ENCODE measurements around the gene UBA3. TPM values are rescaled to one million over a fixed set of nuclear protein-coding genes. Genes with fewer than 3 reads are reported as not detected.

UBA3 gene
- total RNA-seq, 5 donors from 2014 or later (not counting 1 experiment from before 2014, with no cell fraction given) = 62.7 to 83.1 (median 73.2) TPM

DNA sequence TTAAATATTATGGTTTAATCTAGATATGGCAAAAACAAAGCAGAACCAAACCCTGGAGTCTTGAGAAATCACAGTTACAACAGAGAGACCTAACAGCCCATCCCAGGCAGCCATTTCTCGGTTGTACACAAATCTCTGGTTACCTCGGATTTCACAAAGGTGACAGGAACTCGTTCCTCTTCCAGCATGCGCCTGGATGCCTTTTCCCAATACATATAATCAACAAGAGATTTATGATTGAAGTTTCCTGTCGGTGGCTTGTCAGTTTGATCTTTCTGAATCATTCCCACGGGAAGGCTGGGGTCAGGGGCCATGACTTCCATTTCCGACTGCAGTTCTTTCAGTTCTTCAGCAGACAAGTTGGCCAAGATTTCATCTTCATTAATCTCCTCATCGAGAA, 41.8 kb upstream of the UBA3 start:
- Mint-ChIP-seq H3K4me1 (peaks cover 0 to 5% (median 5%) of the 10 kb centered on the region in 3 donors), H3K27me3 (peaks cover 1 to 9% of the 10 kb centered on the region in 2 donors), H3K4me3 (no peak overlapping the region), H3K36me3 (no peaks in the 10 kb centered on the region), H3K9me3 (no peaks in the 10 kb centered on the region), H3K27ac (no peak overlapping the region)
- ATAC-seq (replicated peaks in 1 of 4) (no peak), DNase-seq (no peak)
- Histone ChIP-seq H3K27me3 (replicated peaks in 1 of 2; ENCODE audit: control insufficient read depth in 2 of 2, extremely low read depth in 1 of 2, insufficient read depth in 2 of 2, low read length in 1 of 2) (peaks cover 0 to 4% of the 10 kb centered on the region in 2 experiments), H3K4me1 (ENCODE audit: control insufficient read depth in 1 of 2, extremely low read depth in 1 of 2, insufficient read depth in 2 of 2, low read length in 2 of 2) (no peaks in the 10 kb centered on the region), H3K36me3 (ENCODE audit: control insufficient read depth in 2 of 2, extremely low read depth in 1 of 2, insufficient read depth in 1 of 2, low read length in 1 of 2) (no peaks in the 10 kb centered on the region), H3K27ac (ENCODE audit: low read length) (no peak overlapping the region), H3K9me3 (no peaks in the 10 kb centered on the region), H3K4me3 (ENCODE audit: control insufficient read depth in 1 of 2, extremely low read depth in 1 of 2, low read length in 1 of 2) (no peak overlapping the region)
- 81% methylated on average over 4 of the region's 8 CpGs for WGBS (ENCODE audit: insufficient coverage)
- CTCF ChIA-PET = interaction anchor here (0.5 to 2.7 kb wide), 11 partner anchors 10 to 184 kb away, joined by 4 to 21 read pairs (median 6); partner anchors contain the start of gene TMF1 (in 1 of the 2)
- POLR2A ChIA-PET = interaction anchor here in 1 of 2 donors (0.5 kb wide), 1 partner anchor 81 kb away, joined by 3 read pairs; no protein-coding TSS in a partner anchor

GRCh38 chr3:69121513-69121912, 41.3 kb upstream of the UBA3 start:
- H3K36me3 ChIP-seq (ENCODE audit: control insufficient read depth in 2 of 2, extremely low read depth in 1 of 2, insufficient read depth in 1 of 2, low read length in 1 of 2) = no peaks in the 10 kb centered on the region
- no peak for DNase-seq
- H3K9me3 Mint-ChIP-seq = no peaks in the 10 kb centered on the region
- ATAC-seq (replicated peaks in 1 of 4) = no peak
- no peaks in the 10 kb centered on the region for H3K9me3 ChIP-seq
- ChIA-PET POLR2A (interaction anchor here (0.5 to 0.6 kb wide), 2 partner anchors 80 to 179 kb away, joined by 3 read pairs; no protein-coding TSS in a partner anchor), CTCF (interaction anchor here (0.6 to 2.7 kb wide), 22 partner anchors 10 to 288 kb away, joined by 3 to 21 read pairs (median 4); partner anchors contain the start of gene TMF1 (in 1 of the 2))
- 100% methylated on average over 2 of the region's 6 CpGs for WGBS (ENCODE audit: insufficient coverage)
- no peak overlapping the region for H3K4me3 ChIP-seq (ENCODE audit: control insufficient read depth in 1 of 2, extremely low read depth in 1 of 2, low read length in 1 of 2)
- no peaks in the 10 kb centered on the region for H3K36me3 Mint-ChIP-seq
- H3K27ac Mint-ChIP-seq = no peak overlapping the region
- peaks cover 0 to 5% (median 5%) of the 10 kb centered on the region in 3 donors for H3K4me1 Mint-ChIP-seq
- peaks cover 1 to 5% of the 10 kb centered on the region in 2 donors for H3K27me3 Mint-ChIP-seq
- H3K4me1 ChIP-seq (ENCODE audit: control insufficient read depth in 1 of 2, extremely low read depth in 1 of 2, insufficient read depth in 2 of 2, low read length in 2 of 2) = no peaks in the 10 kb centered on the region
- no peak overlapping the region for H3K27ac ChIP-seq (ENCODE audit: low read length)
- H3K4me3 Mint-ChIP-seq = no peak overlapping the region
- H3K27me3 ChIP-seq (replicated peaks in 1 of 2; ENCODE audit: control insufficient read depth in 2 of 2, extremely low read depth in 1 of 2, insufficient read depth in 2 of 2, low read length in 1 of 2) = peaks cover 0 to 4% of the 10 kb centered on the region in 2 experiments

DNA sequence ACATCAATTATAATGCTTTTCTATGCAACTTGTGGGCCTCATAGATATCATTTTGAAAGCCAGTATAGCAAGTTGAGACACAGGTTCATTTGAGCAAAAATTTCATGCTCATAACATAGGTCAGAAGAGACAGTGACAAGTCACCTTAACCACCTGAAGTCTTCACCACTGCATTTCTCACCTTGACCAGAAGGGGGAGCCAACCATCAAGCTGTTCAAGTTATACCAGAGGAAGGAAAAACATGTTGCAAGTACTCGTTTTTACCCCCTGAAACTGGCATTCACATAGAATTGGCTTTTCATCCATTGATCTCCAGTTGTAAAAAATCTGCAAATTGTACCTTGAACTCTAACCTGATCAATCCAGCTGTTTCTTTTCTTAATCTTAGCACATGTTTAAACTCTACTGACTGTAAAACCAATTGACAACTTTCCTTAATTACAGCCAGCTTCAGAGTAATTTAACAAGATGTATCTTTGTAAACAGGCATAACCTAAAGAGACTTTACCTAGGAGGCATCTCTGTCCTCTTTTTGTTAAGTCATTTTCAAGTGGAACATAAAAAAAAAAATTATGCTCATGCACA, 40.8 kb upstream of the UBA3 start:
- ATAC-seq (replicated peaks in 1 of 4) = peak; percentile 70 to 92 (median 86)

GRCh38 chr3:69119681-69120080, 39.5 kb upstream of the UBA3 start:
- no peaks in the 10 kb centered on the region for H3K36me3 Mint-ChIP-seq

More for the DNA sequence above, 40.8 kb upstream of the UBA3 start:
- H3K4me1 Mint-ChIP-seq = peaks cover 0 to 5% (median 5%) of the 10 kb centered on the region in 3 donors
- CTCF ChIA-PET = interaction anchor here (0.6 to 2.7 kb wide), 24 partner anchors 11 to 289 kb away, joined by 3 to 21 read pairs (median 4); partner anchors contain the start of gene TMF1 (in 1 of the 2)
- peaks cover 0 to 1% of the 10 kb centered on the region in 2 donors for H3K27me3 Mint-ChIP-seq
- DNase-seq = peak; percentile 43 to 91 (median 70)
- POLR2A ChIA-PET = interaction anchor here (0.5 to 0.6 kb wide), 2 partner anchors 80 to 179 kb away, joined by 3 read pairs; no protein-coding TSS in a partner anchor
- WGBS (ENCODE audit: insufficient coverage) = no CpG with 5 or more reads among the region's 1 CpG
- H3K4me3 Mint-ChIP-seq = no peak overlapping the region
- H3K4me3 ChIP-seq (ENCODE audit: control insufficient read depth in 1 of 2, extremely low read depth in 1 of 2, low read length in 1 of 2) = no peak overlapping the region
- no peaks in the 10 kb centered on the region for H3K4me1 ChIP-seq (ENCODE audit: control insufficient read depth in 1 of 2, extremely low read depth in 1 of 2, insufficient read depth in 2 of 2, low read length in 2 of 2)
- no peaks in the 10 kb centered on the region for H3K9me3 ChIP-seq
- H3K27ac ChIP-seq (ENCODE audit: low read length) = no peak overlapping the region
- H3K36me3 ChIP-seq (ENCODE audit: control insufficient read depth in 2 of 2, extremely low read depth in 1 of 2, insufficient read depth in 1 of 2, low read length in 1 of 2) = no peaks in the 10 kb centered on the region
- H3K36me3 Mint-ChIP-seq = no peaks in the 10 kb centered on the region
- peaks cover 0 to 4% of the 10 kb centered on the region in 2 experiments for H3K27me3 ChIP-seq (replicated peaks in 1 of 2; ENCODE audit: control insufficient read depth in 2 of 2, extremely low read depth in 1 of 2, insufficient read depth in 2 of 2, low read length in 1 of 2)
- H3K27ac Mint-ChIP-seq = peak overlapping the region in 1 of 2 donors; percentile 6
- H3K9me3 Mint-ChIP-seq = no peaks in the 10 kb centered on the region

DNA sequence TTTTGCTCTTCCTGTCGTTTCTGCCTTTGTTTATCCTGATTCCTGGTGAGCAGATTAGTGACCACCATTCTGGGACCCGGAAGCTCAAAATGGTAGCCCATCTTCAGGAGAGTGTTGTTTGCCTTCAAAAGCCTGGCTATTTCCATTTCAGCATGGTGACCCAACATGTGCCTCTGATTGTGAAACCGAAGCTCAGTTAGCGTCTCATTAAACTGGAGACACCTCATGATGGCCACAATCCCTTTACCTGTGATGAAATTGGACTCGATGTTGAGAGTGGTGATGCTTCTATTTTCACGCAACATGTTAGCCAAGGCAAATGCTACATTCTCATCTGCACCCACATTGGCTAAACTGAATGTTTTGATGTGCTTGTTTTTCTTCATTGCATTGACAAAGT, 39.0 kb upstream of the UBA3 start:
- no peaks in the 10 kb centered on the region for H3K9me3 Mint-ChIP-seq
- H3K27ac Mint-ChIP-seq = no peak overlapping the region
- 93% methylated on average over 2 of the region's 6 CpGs for WGBS (ENCODE audit: insufficient coverage)

More at GRCh38 chr3:69119681-69120080, 39.5 kb upstream of the UBA3 start:
- H3K4me1 Mint-ChIP-seq = peaks cover 0 to 5% (median 5%) of the 10 kb centered on the region in 3 donors
- ChIA-PET CTCF (interaction anchor here (0.6 to 2.7 kb wide), 11 partner anchors 8 to 353 kb away, joined by 3 to 21 read pairs (median 4); no protein-coding TSS in a partner anchor), POLR2A (interaction anchor here in 1 of 2 donors (0.6 kb wide), 1 partner anchor 54 kb away, joined by 5 read pairs; no protein-coding TSS in a partner anchor)
- H3K27me3 ChIP-seq (replicated peaks in 1 of 2; ENCODE audit: control insufficient read depth in 2 of 2, extremely low read depth in 1 of 2, insufficient read depth in 2 of 2, low read length in 1 of 2) = peaks cover 0 to 4% of the 10 kb centered on the region in 2 experiments
- no peak overlapping the region for H3K27ac Mint-ChIP-seq
- H3K4me1 ChIP-seq (ENCODE audit: control insufficient read depth in 1 of 2, extremely low read depth in 1 of 2, insufficient read depth in 2 of 2, low read length in 2 of 2) = no peaks in the 10 kb centered on the region
- H3K4me3 ChIP-seq (ENCODE audit: control insufficient read depth in 1 of 2, extremely low read depth in 1 of 2, low read length in 1 of 2) = no peak overlapping the region
- H3K36me3 ChIP-seq (ENCODE audit: control insufficient read depth in 2 of 2, extremely low read depth in 1 of 2, insufficient read depth in 1 of 2, low read length in 1 of 2) = no peaks in the 10 kb centered on the region
- ATAC-seq (replicated peaks in 1 of 4) (no peak), DNase-seq (no peak)
- H3K9me3 ChIP-seq = no peaks in the 10 kb centered on the region
- WGBS (ENCODE audit: insufficient coverage) = 62% methylated on average over 2 of the region's 5 CpGs
- H3K9me3 Mint-ChIP-seq = no peaks in the 10 kb centered on the region
- H3K27me3 Mint-ChIP-seq = peaks cover 0 to 1% of the 10 kb centered on the region in 2 donors
- H3K27ac ChIP-seq (ENCODE audit: low read length) = no peak overlapping the region
- H3K4me3 Mint-ChIP-seq = no peak overlapping the region

DNA sequence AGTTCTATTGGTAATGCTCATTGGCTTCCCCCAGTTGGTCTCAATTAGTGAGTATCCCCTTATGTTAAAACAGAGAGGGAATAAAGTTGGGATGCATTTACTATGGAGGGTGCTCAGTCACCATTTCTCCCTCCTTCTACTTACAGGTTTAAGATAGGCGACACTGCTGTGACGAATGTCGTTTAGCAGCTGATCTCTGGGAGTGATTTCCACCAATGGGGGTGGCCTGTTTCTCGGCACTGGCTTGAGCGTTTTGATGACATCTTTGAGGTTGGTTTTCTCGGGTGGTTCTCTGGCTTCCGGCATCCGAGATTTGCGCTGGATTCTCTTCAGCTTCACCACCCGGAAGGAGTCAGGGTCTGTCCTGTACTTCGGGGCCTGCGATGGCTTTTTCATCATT, 38.4 kb upstream of the UBA3 start:
- Histone ChIP-seq H3K9me3 (no peaks in the 10 kb centered on the region), H3K27me3 (replicated peaks in 1 of 2; ENCODE audit: control insufficient read depth in 2 of 2, extremely low read depth in 1 of 2, insufficient read depth in 2 of 2, low read length in 1 of 2) (peaks cover 0 to 4% of the 10 kb centered on the region in 2 experiments), H3K36me3 (ENCODE audit: control insufficient read depth in 2 of 2, extremely low read depth in 1 of 2, insufficient read depth in 1 of 2, low read length in 1 of 2) (no peaks in the 10 kb centered on the region), H3K27ac (ENCODE audit: low read length) (no peak overlapping the region), H3K4me1 (ENCODE audit: control insufficient read depth in 1 of 2, extremely low read depth in 1 of 2, insufficient read depth in 2 of 2, low read length in 2 of 2) (no peaks in the 10 kb centered on the region), H3K4me3 (ENCODE audit: control insufficient read depth in 1 of 2, extremely low read depth in 1 of 2, low read length in 1 of 2) (no peak overlapping the region)
- Mint-ChIP-seq H3K4me1 (peaks cover 0 to 5% (median 5%) of the 10 kb centered on the region in 3 donors), H3K27ac (no peak overlapping the region), H3K36me3 (no peaks in the 10 kb centered on the region), H3K27me3 (no peaks in the 10 kb centered on the region), H3K4me3 (no peak overlapping the region), H3K9me3 (no peaks in the 10 kb centered on the region)
- no peak for ATAC-seq (replicated peaks in 1 of 4)
- POLR2A ChIA-PET = no interaction called here
- DNase-seq = no peak
- WGBS (ENCODE audit: insufficient coverage) = 93% methylated on average over 3 of the region's 12 CpGs
- CTCF ChIA-PET = interaction anchor here (0.5 to 1.2 kb wide), 2 partner anchors 50 to 830 kb away, joined by 3 read pairs; no protein-coding TSS in a partner anchor

More for the DNA sequence above, 39.0 kb upstream of the UBA3 start:
- Mint-ChIP-seq H3K27me3 (peaks cover 0 to 1% of the 10 kb centered on the region in 2 donors), H3K36me3 (no peaks in the 10 kb centered on the region), H3K4me1 (peaks cover 0 to 5% (median 5%) of the 10 kb centered on the region in 3 donors), H3K4me3 (no peak overlapping the region)
- no peak for ATAC-seq (replicated peaks in 1 of 4)
- Histone ChIP-seq H3K4me3 (ENCODE audit: control insufficient read depth in 1 of 2, extremely low read depth in 1 of 2, low read length in 1 of 2) (no peak overlapping the region), H3K27me3 (replicated peaks in 1 of 2; ENCODE audit: control insufficient read depth in 2 of 2, extremely low read depth in 1 of 2, insufficient read depth in 2 of 2, low read length in 1 of 2) (peaks cover 0 to 4% of the 10 kb centered on the region in 2 experiments), H3K36me3 (ENCODE audit: control insufficient read depth in 2 of 2, extremely low read depth in 1 of 2, insufficient read depth in 1 of 2, low read length in 1 of 2) (no peaks in the 10 kb centered on the region), H3K4me1 (ENCODE audit: control insufficient read depth in 1 of 2, extremely low read depth in 1 of 2, insufficient read depth in 2 of 2, low read length in 2 of 2) (no peaks in the 10 kb centered on the region), H3K27ac (ENCODE audit: low read length) (no peak overlapping the region), H3K9me3 (no peaks in the 10 kb centered on the region)
- CTCF ChIA-PET = interaction anchor here (1.2 to 2.7 kb wide), 4 partner anchors 27 to 187 kb away, joined by 3 to 21 read pairs (median 12); no protein-coding TSS in a partner anchor
- no peak for DNase-seq
- POLR2A ChIA-PET = no interaction called here

All from T-cell (primary cell).